GM12891 (cell line): ENCODE data around the gene CAMK2N2.
A peak's percentile ranks its signal among the peaks of the same experiment; 100 is the strongest.

ENCODE experiments used
- DNase-seq: peaks from one replicate; pipeline ENCODE4 v3.0.0; 2011; ENCODE audit warnings: low spot score; ENCODE audit not compliant: insufficient read length
- FAIRE-seq: peaks from 2 replicates; lab custom pipeline; 2011; peaks lifted over from hg19 to GRCh38; lab: Jason Lieb, UNC
- PAX5 ChIP-seq: IDR thresholded peaks from 2 replicates; pipeline ENCODE4 v1.6.1; 2011; ENCODE audit warnings: low read length, moderate library complexity, mild to moderate bottlenecking; ENCODE audit not compliant: insufficient read depth, severe bottlenecking
- POLR2A ChIP-seq: IDR thresholded peaks from 2 replicates; pipeline ENCODE4 v1.6.1; 2011; ENCODE audit warnings: low read depth, low read length, control low read depth
- POLR2AphosphoS5 ChIP-seq: IDR thresholded peaks from 2 replicates; pipeline ENCODE4 v1.6.1; 2011; ENCODE audit warnings: low read depth, low read length, control low read depth
- POU2F2 ChIP-seq: IDR thresholded peaks from 2 replicates; pipeline ENCODE4 v1.6.1; 2011; ENCODE audit warnings: low read depth, mild to moderate bottlenecking, control low read depth, low read length, moderate library complexity
- SPI1 ChIP-seq: IDR thresholded peaks from 2 replicates; pipeline ENCODE4 v1.6.1; 2011; ENCODE audit warnings: low read depth, low read length, control low read depth
- TAF1 ChIP-seq: IDR thresholded peaks from 2 replicates; pipeline ENCODE4 v1.6.1; 2011; ENCODE audit warnings: low read depth, low read length, control low read depth

Gene CAMK2N2

GRCh38 chr3:184229394-184230080 lies 31.8 kb downstream of the CAMK2N2 start, which contains the start of gene VWA5B2:
Gene VWA5B2, plus strand, starts transcription at chr3:184229585. Its CDS starts 944 bp downstream, at chr3:184230529.
- peak; percentile 85 for FAIRE-seq
- DNase-seq: peak; percentile 96
- TF ChIP-seq POLR2A (no peak), TAF1 (no peak), PAX5 (no peak), POLR2AphosphoS5 (no peak), SPI1 (no peak), POU2F2 (no peak)

- DNase-seq: no peak
- no peak for TF ChIP-seq POLR2A
- TF ChIP-seq TAF1: no peak
- TF ChIP-seq POLR2AphosphoS5: no peak
- TF ChIP-seq SPI1: no peak
- TF ChIP-seq POU2F2: no peak
- no peak for TF ChIP-seq PAX5
These were observed 32.8 kb downstream of the CAMK2N2 start for GRCh38 chr3:184228376-184229137.

GRCh38 chr3:184227481-184227935 lies 33.8 kb downstream of the CAMK2N2 start:
- no peak for TF ChIP-seq TAF1
- no peak for TF ChIP-seq PAX5
- TF ChIP-seq POLR2A: no peak
- no peak for TF ChIP-seq POLR2AphosphoS5
- no peak for TF ChIP-seq POU2F2
- no peak for TF ChIP-seq SPI1
- DNase-seq (peak; percentile 68), FAIRE-seq (peak; percentile 67)

More at GRCh38 chr3:184228376-184229137, 32.8 kb downstream of the CAMK2N2 start:
- FAIRE-seq: no peak

GRCh38 chr3:184223946-184224345 lies 37.4 kb downstream of the CAMK2N2 start:
- FAIRE-seq (no peak), DNase-seq (no peak)
- TF ChIP-seq TAF1 (no peak), POLR2A (no peak), PAX5 (no peak), SPI1 (no peak), POU2F2 (no peak), POLR2AphosphoS5 (no peak)

GRCh38 chr3:184222521-184222920 lies 38.8 kb downstream of the CAMK2N2 start:
- FAIRE-seq (no peak), DNase-seq (no peak)
- TF ChIP-seq PAX5: no peak

- FAIRE-seq: no peak
- no peak for DNase-seq
- no peak for TF ChIP-seq POU2F2
These were observed 42.5 kb downstream of the CAMK2N2 start for GRCh38 chr3:184218814-184219213.

GRCh38 chr3:184211718-184212117 lies 49.6 kb downstream of the CAMK2N2 start:
- no peak for FAIRE-seq
- TF ChIP-seq PAX5: no peak
- no peak for TF ChIP-seq TAF1

GRCh38 chr3:184211297-184211696 lies 50.1 kb downstream of the CAMK2N2 start:
- no peak for TF ChIP-seq POU2F2
- DNase-seq (no peak), FAIRE-seq (no peak)

More at GRCh38 chr3:184211718-184212117, 49.6 kb downstream of the CAMK2N2 start:
- DNase-seq: no peak
